Activated CD8-positive, alpha-beta memory T cell treated with anti-CD3 and anti-CD28 coated beads for 4 hours (primary cell): Measurements from ENCODE around the gene DCP2.

ENCODE experiments used
- DNase-seq, 2 donors: peaks; one replicate each; pipeline ENCODE4 v3.0.0-alpha.2; 2020; ENCODE audit warnings: low read depth in 2 of 2

DCP2 gene

GRCh38 chr5:113044776-113045465 lies 68.3 kb downstream of the DCP2 start:
- no peak for DNase-seq

- DNase-seq, result no peak
Measured at GRCh38 chr5:113047234-113047633, 70.6 kb downstream of the DCP2 start.

- DNase-seq, result no peak
Measured at GRCh38 chr5:113047733-113048652, 71.4 kb downstream of the DCP2 start.

GRCh38 chr5:113048931-113049330 lies 72.3 kb downstream of the DCP2 start:
- no peak for DNase-seq

GRCh38 chr5:113050721-113051382 lies 74.3 kb downstream of the DCP2 start:
- DNase-seq, result no peak

GRCh38 chr5:113052041-113052795 lies 75.6 kb downstream of the DCP2 start:
- no peak for DNase-seq

GRCh38 chr5:113053511-113053995 lies 77.0 kb downstream of the DCP2 start:
- DNase-seq, result no peak

- DNase-seq, result no peak
Measured at GRCh38 chr5:113054899-113055298, 78.3 kb downstream of the DCP2 start.

GRCh38 chr5:113056988-113057387 lies 80.4 kb downstream of the DCP2 start:
- DNase-seq, result no peak

- DNase-seq, result no peak
Measured at GRCh38 chr5:113057557-113057984, 81.0 kb downstream of the DCP2 start.

GRCh38 chr5:113058269-113058668 lies 81.7 kb downstream of the DCP2 start:
- no peak for DNase-seq

- no peak for DNase-seq
Measured at GRCh38 chr5:113058706-113059226, 82.2 kb downstream of the DCP2 start.

- no peak for DNase-seq
Measured at GRCh38 chr5:113059232-113060040, 82.8 kb downstream of the DCP2 start.

GRCh38 chr5:113060408-113061025 lies 83.9 kb downstream of the DCP2 start:
- DNase-seq, result no peak

- DNase-seq, result no peak
Measured at GRCh38 chr5:113061846-113062780, 85.5 kb downstream of the DCP2 start.

- DNase-seq, result no peak
Measured at GRCh38 chr5:113062869-113063508, 86.4 kb downstream of the DCP2 start.

- DNase-seq, result no peak
Measured at GRCh38 chr5:113063927-113064326, 87.3 kb downstream of the DCP2 start.

- DNase-seq, result no peak
Measured at GRCh38 chr5:113064806-113065205, 88.2 kb downstream of the DCP2 start.
